Ishikawa (cell line): ENCODE results near the gene TRAF1.

Source experiments
- EGR1 ChIP-seq: IDR thresholded peaks from 2 replicates; pipeline ENCODE4 v1.6.1; 2012
- EP300 ChIP-seq: IDR thresholded peaks from 2 replicates; pipeline ENCODE4 v1.6.1; 2012; ENCODE audit warnings: borderline replicate concordance
- FOXM1 ChIP-seq: IDR thresholded peaks from 2 replicates; pipeline ENCODE4 v1.6.1; 2012; ENCODE audit warnings: low read depth, borderline replicate concordance

GRCh38 chr9:120891245-120891883 lies 35.2 kb downstream of the TRAF1 start:
- TF ChIP-seq EP300 (no peak), FOXM1 (no peak), EGR1 (no peak)
